Upper lobe of right lung (tissue), 1 donor: ENCODE results near the gene TSHZ1. TPM values are rescaled to one million over a fixed set of nuclear protein-coding genes. Genes with fewer than 3 reads are reported as not detected.

Source experiments
- ATAC-seq: fragments of 200-7000 bp; cut with Tn5 transposase; one replicate; pipeline ENCODE4 v1.9.1; 2020; ENCODE audit warnings: mild to moderate bottlenecking, moderate library complexity
- DNase-seq: peaks from one replicate; pipeline ENCODE4 v3.0.0-alpha.2; 2020
- H3K27ac ChIP-seq: fragments of 200-600 bp; one replicate; pipeline ENCODE4 v1.8.0; 2022
- H3K27me3 ChIP-seq: fragments of 200-600 bp; one replicate; pipeline ENCODE4 v1.8.0; 2022; ENCODE audit warnings: mild to moderate bottlenecking
- H3K36me3 ChIP-seq: fragments of 200-600 bp; one replicate; pipeline ENCODE4 v1.8.0; 2022
- H3K4me1 ChIP-seq: fragments of 200-600 bp; one replicate; pipeline ENCODE4 v1.8.0; 2022
- H3K4me3 ChIP-seq: fragments of 200-600 bp; one replicate; pipeline ENCODE4 v1.8.0; 2022; ENCODE audit warnings: mild to moderate bottlenecking
- H3K9me3 ChIP-seq: fragments of 200-600 bp; one replicate; pipeline ENCODE4 v1.8.0; 2022
- intact Hi-C: fragments of 100-400 bp; cut with DNase I; formaldehyde crosslinking; loops from one replicate; pipeline ENCODE4 v1.11.0; 2022
- total RNA-seq: library from RNA; stranded (reverse); fragmentation: NEBNext Ultra II Directional; extraction: Animal tissue kit (Norgen Biotek cat#: 25700); gene quantifications from one replicate; pipeline ENCODE4 v1.2.1, GENCODE V29; 2021
- TF ChIP-seq, protein P1 (sequence below): fragments of 200-600 bp; IDR thresholded peaks from one replicate; pipeline ENCODE4 v1.8.0; 2022; ENCODE audit warnings: antibody characterized with exemption
- donor health status: DM: no; HTN: yes; CAD: no; lungs with severe emphysema.

TSHZ1 gene
- total RNA-seq, 1 donor from 2014 or later: 17.3 TPM

- Histone ChIP-seq H3K4me1 (peaks cover 8% of the 10 kb centered on the region), H3K9me3 (no peaks in the 10 kb centered on the region), H3K27me3 (no peaks in the 10 kb centered on the region), H3K36me3 (peaks cover 23% of the 10 kb centered on the region), H3K4me3 (no peak overlapping the region), H3K27ac (no peak overlapping the region)
- ATAC-seq (no peak), DNase-seq (no peak)
- TF ChIP-seq, protein P1, sequence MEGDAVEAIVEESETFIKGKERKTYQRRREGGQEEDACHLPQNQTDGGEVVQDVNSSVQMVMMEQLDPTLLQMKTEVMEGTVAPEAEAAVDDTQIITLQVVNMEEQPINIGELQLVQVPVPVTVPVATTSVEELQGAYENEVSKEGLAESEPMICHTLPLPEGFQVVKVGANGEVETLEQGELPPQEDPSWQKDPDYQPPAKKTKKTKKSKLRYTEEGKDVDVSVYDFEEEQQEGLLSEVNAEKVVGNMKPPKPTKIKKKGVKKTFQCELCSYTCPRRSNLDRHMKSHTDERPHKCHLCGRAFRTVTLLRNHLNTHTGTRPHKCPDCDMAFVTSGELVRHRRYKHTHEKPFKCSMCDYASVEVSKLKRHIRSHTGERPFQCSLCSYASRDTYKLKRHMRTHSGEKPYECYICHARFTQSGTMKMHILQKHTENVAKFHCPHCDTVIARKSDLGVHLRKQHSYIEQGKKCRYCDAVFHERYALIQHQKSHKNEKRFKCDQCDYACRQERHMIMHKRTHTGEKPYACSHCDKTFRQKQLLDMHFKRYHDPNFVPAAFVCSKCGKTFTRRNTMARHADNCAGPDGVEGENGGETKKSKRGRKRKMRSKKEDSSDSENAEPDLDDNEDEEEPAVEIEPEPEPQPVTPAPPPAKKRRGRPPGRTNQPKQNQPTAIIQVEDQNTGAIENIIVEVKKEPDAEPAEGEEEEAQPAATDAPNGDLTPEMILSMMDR: no peak
- intact Hi-C loops: no loop called here
Measured at GRCh38 chr18:75199327-75199726, 11.3 kb upstream of the TSHZ1 start.

DNA sequence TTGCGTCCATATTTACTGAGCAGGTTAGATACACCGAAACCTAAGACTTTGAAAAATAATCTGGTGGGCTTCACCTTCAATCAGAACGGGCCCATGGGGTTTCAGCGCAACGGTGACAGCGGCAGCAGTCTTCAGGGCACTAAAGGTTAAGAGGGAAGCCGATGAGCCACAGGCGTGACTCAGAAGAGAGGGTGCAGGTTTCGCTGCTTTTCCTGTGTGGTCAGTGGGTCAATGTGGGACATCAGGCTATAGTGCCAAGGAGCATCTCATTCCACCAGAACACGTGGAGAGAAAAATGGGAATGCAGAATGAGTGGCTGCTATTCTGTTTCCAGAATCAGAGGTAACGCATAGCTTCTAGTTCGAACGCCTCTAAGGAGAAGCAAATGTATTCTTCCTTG, 10.5 kb upstream of the TSHZ1 start:
- H3K4me3 ChIP-seq: no peak overlapping the region
- intact Hi-C loops: no loop called here
- H3K4me1 ChIP-seq: peaks cover 12% of the 10 kb centered on the region
- ATAC-seq (no peak), DNase-seq (no peak)
- H3K36me3 ChIP-seq: peaks cover 23% of the 10 kb centered on the region
- H3K9me3 ChIP-seq: no peaks in the 10 kb centered on the region
- TF ChIP-seq, protein P1: no peak
- H3K27me3 ChIP-seq: no peaks in the 10 kb centered on the region
- no peak overlapping the region for H3K27ac ChIP-seq

- peaks cover 17% of the 10 kb centered on the region for H3K4me1 ChIP-seq
- intact Hi-C loops: no loop called here
Measured at GRCh38 chr18:75200605-75201280, 9.9 kb upstream of the TSHZ1 start.

DNA sequence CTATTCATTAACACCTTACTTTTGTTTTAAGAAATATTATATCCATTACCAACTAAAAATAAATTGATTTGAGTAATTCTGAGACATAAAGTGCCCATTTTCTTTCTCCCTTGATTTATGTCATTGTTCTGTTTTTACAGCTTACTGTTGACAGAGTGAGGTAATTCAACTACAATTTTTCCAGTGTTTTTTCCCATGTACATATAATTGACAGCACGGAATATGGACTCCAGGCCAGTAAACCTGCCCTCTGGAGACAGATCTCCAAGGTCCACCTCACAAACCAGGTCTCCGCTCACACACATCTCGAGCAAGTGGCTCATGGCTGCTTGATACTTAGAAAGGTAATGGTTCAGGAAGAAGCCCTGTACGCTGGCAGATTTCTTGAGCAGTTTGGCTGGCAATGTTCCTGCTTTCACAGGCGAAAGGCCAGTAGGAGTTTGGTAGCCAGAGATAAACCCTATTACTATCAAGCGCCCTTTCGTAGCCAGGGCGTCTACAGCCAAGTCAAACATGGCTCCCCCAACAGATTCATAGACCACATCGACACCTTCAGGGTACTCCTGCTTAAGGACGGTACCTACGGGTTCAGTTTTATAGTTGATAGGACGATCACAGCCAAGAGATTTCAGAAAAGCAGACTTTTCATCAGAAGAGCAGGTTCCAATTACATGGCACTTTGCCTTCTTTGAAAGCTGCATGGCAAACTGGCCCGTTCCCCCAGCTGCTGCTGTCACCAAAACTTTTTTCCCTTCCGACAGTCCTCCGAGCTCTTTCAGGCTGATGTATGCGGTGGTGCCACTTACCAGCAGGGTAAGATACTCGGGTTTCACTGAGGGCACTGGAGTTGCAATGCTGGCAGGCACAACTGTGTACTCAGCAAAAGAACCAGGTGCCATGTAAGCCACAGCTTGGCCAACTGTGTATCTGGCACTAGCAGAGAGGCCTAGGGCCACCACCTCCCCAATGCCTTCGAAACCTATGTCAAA, 9.0 kb upstream of the TSHZ1 start:
- DNase-seq (no peak), ATAC-seq (no peak)
- TF ChIP-seq, protein P1: no peak
- Histone ChIP-seq H3K27me3 (no peaks in the 10 kb centered on the region), H3K36me3 (peaks cover 23% of the 10 kb centered on the region), H3K9me3 (no peaks in the 10 kb centered on the region), H3K27ac (no peak overlapping the region), H3K4me1 (peaks cover 25% of the 10 kb centered on the region), H3K4me3 (no peak overlapping the region)
- intact Hi-C loops: no loop called here

More at GRCh38 chr18:75200605-75201280, 9.9 kb upstream of the TSHZ1 start:
- TF ChIP-seq, protein P1: no peak
- no peak for DNase-seq
- Histone ChIP-seq H3K27me3 (no peaks in the 10 kb centered on the region), H3K36me3 (peaks cover 23% of the 10 kb centered on the region), H3K9me3 (no peaks in the 10 kb centered on the region), H3K27ac (no peak overlapping the region), H3K4me3 (no peak overlapping the region)
- no peak for ATAC-seq

- intact Hi-C loops: no loop called here
- Histone ChIP-seq H3K27me3 (no peaks in the 10 kb centered on the region), H3K27ac (no peak overlapping the region), H3K4me3 (no peak overlapping the region), H3K9me3 (no peaks in the 10 kb centered on the region), H3K36me3 (peaks cover 23% of the 10 kb centered on the region), H3K4me1 (peaks cover 34% of the 10 kb centered on the region)
- DNase-seq (no peak), ATAC-seq (no peak)
- TF ChIP-seq, protein P1: no peak
Measured at GRCh38 chr18:75202696-75203365, 7.8 kb upstream of the TSHZ1 start.
